GM12878 (cell line): ENCODE data around the gene TPT1. TPM values are rescaled to one million over a fixed set of nuclear protein-coding genes. Genes with fewer than 3 reads are reported as not detected.

Source experiments
- ATAC-seq: fragments of 200-7000 bp; cut with Tn5 transposase; 3 replicates; pipeline ENCODE4 v1.9.1; 2020; ENCODE audit warnings: mild to moderate bottlenecking, moderate library complexity
- BruUV-seq: library from RNA; stranded (reverse); fragments of 400-500 nt; replicated peaks from 2 replicates; lab custom pipeline; 2021; lab: Mats Ljungman, UMichigan
- CTCF ChIA-PET: fragments of 300-600 bp; sonication (Branson Sonifier 250); formaldehyde crosslinking; extraction: SDS; loops from one replicate; lab custom pipeline; 2021; ENCODE audit warnings: inconsistent platforms; lab: Yijun Ruan, JAX
- POLR2A ChIA-PET: fragments of 350-600 bp; formaldehyde crosslinking; extraction: SDS; loops from one replicate; lab custom pipeline; 2021; ENCODE audit warnings: inconsistent platforms; lab: Charles Lee
- RAD21 ChIA-PET: fragments of 300-600 bp; sonication (Branson Sonifier 250); formaldehyde crosslinking; loops from one replicate; lab custom pipeline; 2023; ENCODE audit warnings: antibody characterized with exemption; ENCODE audit not compliant: unreplicated experiment; lab: Charles Lee
- SMC1A ChIA-PET: fragments of 300-600 bp; sonication (Branson Sonifier 250); formaldehyde crosslinking; loops from one replicate; lab custom pipeline; 2023; ENCODE audit not compliant: unreplicated experiment, uncharacterized antibody; lab: Charles Lee
- DNase-seq: peaks from one replicate; pipeline ENCODE4 v3.0.0-alpha.2; 2011; ENCODE audit warnings: low read depth, low spot score
- FAIRE-seq: peaks from 3 replicates; lab custom pipeline; 2011; peaks lifted over from hg19 to GRCh38; lab: Jason Lieb, UNC
- H2AFZ ChIP-seq: 2 replicates; pipeline ENCODE4 v1.6.0; 2011; ENCODE audit warnings: low read depth, low read length, control low read depth; ENCODE audit not compliant: control insufficient read depth
- H3K27ac ChIP-seq: 2 replicates; pipeline ENCODE4 v1.5.1; 2011; ENCODE audit warnings: control low read depth; ENCODE audit not compliant: control insufficient read depth, insufficient read depth
- H3K27me3 ChIP-seq, 2 experiments: replicated peaks in 1 of 2; 2 replicates each; pipeline versions ENCODE4 v1.6.0 to v1.6.1; 2011; ENCODE audit warnings: low read length in 1 of 2; ENCODE audit not compliant: control insufficient read depth in 2 of 2, insufficient read depth in 2 of 2
- H3K36me3 ChIP-seq, 2 experiments: 2 replicates each; pipeline ENCODE4 v1.5.1; 2011; ENCODE audit warnings: low read length in 1 of 2; ENCODE audit not compliant: control insufficient read depth in 2 of 2, insufficient read depth in 2 of 2
- H3K4me1 ChIP-seq: 2 replicates; pipeline ENCODE4 v1.6.1; 2011; ENCODE audit warnings: mild to moderate bottlenecking, low read length, moderate library complexity, mixed read lengths; ENCODE audit not compliant: control insufficient read depth, insufficient read depth
- H3K4me2 ChIP-seq: 2 replicates; pipeline ENCODE4 v1.6.0; 2011; ENCODE audit warnings: control low read depth; ENCODE audit not compliant: control insufficient read depth, insufficient read depth
- H3K4me3 ChIP-seq: fragments of 200-600 bp; sonication (generic); 2 replicates; pipeline ENCODE4 v1.5.1; 2016
- H3K79me2 ChIP-seq: 2 replicates; pipeline ENCODE4 v1.6.0; 2011; ENCODE audit warnings: low read length; ENCODE audit not compliant: control insufficient read depth, insufficient read depth
- H3K9ac ChIP-seq: 2 replicates; pipeline ENCODE4 v1.8.0; 2011; ENCODE audit warnings: low read length, control low read depth, mixed read lengths; ENCODE audit not compliant: control insufficient read depth, insufficient read depth
- H3K9me3 ChIP-seq: replicated peaks from 3 replicates; pipeline ENCODE4 v1.5.1; 2011; ENCODE audit warnings: mild to moderate bottlenecking, low read length; ENCODE audit not compliant: control insufficient read depth, insufficient read depth
- H4K20me1 ChIP-seq: 2 replicates; pipeline ENCODE4 v1.6.0; 2011; ENCODE audit not compliant: control insufficient read depth, insufficient read depth
- EED ChIP-seq: sonication (generic); IDR thresholded peaks from 2 replicates; pipeline ENCODE4 v1.6.1; 2016; ENCODE audit warnings: antibody characterized with exemption, low read depth
- FOXK2 ChIP-seq: fragments of 450-650 bp; IDR thresholded peaks from 2 replicates; pipeline ENCODE4 v1.6.1; 2017; ENCODE audit warnings: mild to moderate bottlenecking, moderate library complexity
- HCFC1 ChIP-seq: fragments of 150-350 bp; IDR thresholded peaks from 2 replicates; pipeline ENCODE4 v1.6.1; 2014; ENCODE audit warnings: low read length
- HDAC2 ChIP-seq: fragments of 200-600 bp; sonication (generic); IDR thresholded peaks from 2 replicates; pipeline ENCODE4 v1.6.1; 2017
- KLF5 ChIP-seq: fragments of 450-650 bp; IDR thresholded peaks from 2 replicates; pipeline ENCODE4 v1.6.1; 2014; ENCODE audit warnings: mild to moderate bottlenecking; ENCODE audit not compliant: partially characterized antibody
- NBN ChIP-seq: fragments of 450-650 bp; IDR thresholded peaks from 2 replicates; pipeline ENCODE4 v1.6.1; 2016
- POU2F2 ChIP-seq: IDR thresholded peaks from 3 replicates; pipeline ENCODE4 v1.6.1; 2011; ENCODE audit warnings: low read depth, mild to moderate bottlenecking, low read length, borderline replicate concordance
- RCOR1 ChIP-seq: conservative IDR thresholded peaks from 2 replicates; pipeline ENCODE4 v1.6.1; 2012; ENCODE audit warnings: low read depth, low read length, improper control_type of control experiment
- RELA ChIP-seq: fragments of 450-650 bp; IDR thresholded peaks from 2 replicates; pipeline ENCODE4 v1.8.0; 2014; ENCODE audit warnings: borderline replicate concordance; ENCODE audit not compliant: partially characterized antibody
- STAT3 ChIP-seq: IDR thresholded peaks from 2 replicates; pipeline ENCODE4 v1.6.1; 2011; ENCODE audit warnings: low read depth, low read length, improper control_type of control experiment
- TBL1XR1 ChIP-seq: IDR thresholded peaks from 2 replicates; pipeline ENCODE4 v1.6.1; 2012; ENCODE audit warnings: low read depth, low read length, improper control_type of control experiment
- TCF3 ChIP-seq: IDR thresholded peaks from 2 replicates; pipeline ENCODE4 v1.6.1; 2012; ENCODE audit warnings: low read depth, mild to moderate bottlenecking, low read length, borderline replicate concordance; ENCODE audit not compliant: insufficient read depth
- TCF7 ChIP-seq: IDR thresholded peaks from 2 replicates; pipeline ENCODE4 v1.6.1; 2014; ENCODE audit warnings: antibody characterized with exemption, borderline replicate concordance
- ZNF384 ChIP-seq: IDR thresholded peaks from 2 replicates; pipeline ENCODE4 v1.6.1; 2012; ENCODE audit warnings: low read depth, mild to moderate bottlenecking, low read length, improper control_type of control experiment, borderline replicate concordance
- WGBS: methylation state at CpG from one replicate; pipeline ENCODE4 v1.1.6; 2016; ENCODE audit warnings: low lambda C conversion rate; ENCODE audit not compliant: insufficient replicate concordance, insufficient coverage; ENCODE audit errors: missing lambda C conversion rate; 5-methylcytosine and 5-hydroxymethylcytosine counted together
- in situ Hi-C: fragments of 300-500 bp; cut with MboI; formaldehyde crosslinking; loops from 9 replicates; pipeline ENCODE4 v1.14.3; 2018; ENCODE audit warnings: mixed read lengths
- intact Hi-C: fragments of 100-400 bp; cut with micrococcal nuclease; formaldehyde crosslinking; loops from one replicate; pipeline ENCODE4 v1.14.2; 2022; ENCODE audit not compliant: unreplicated experiment
- polyA plus RNA-seq, 11 experiments: library from polyadenylated mRNA; depleted of rRNA in 4 of 11; unstranded in 6 of 11; stranded (reverse) in 5 of 11; fragments of >200 nt; fragmentation: Nextera tagmentation in 4 of 11; fragmentation: Illumina TruSeq in 1 of 11; extraction: Ambion mirVana in 4 of 11; extraction: Trizol in 1 of 11; gene quantifications; 1 replicate in 1 of 11; 2 replicates in 10 of 11; pipeline versions ENCODE4 v1.2.1 to v1.2.3, GENCODE V29; 2011 to 2016; ENCODE audit warnings: inconsistent platforms in 2 of 11, missing spikeins in 2 of 11, low read depth in 1 of 11
- total RNA-seq, 4 experiments: library from RNA; depleted of rRNA in 3 of 4; stranded (reverse); fragments of >200 nt in 3 of 4; fragmentation: Illumina TruSeq in 1 of 4; extraction: Trizol in 1 of 4; gene quantifications; 2 replicates each; pipeline versions ENCODE4 v1.2.1 to v1.2.3, GENCODE V29; 2013 to 2021
- TF ChIP-seq, protein P1 (sequence below): IDR thresholded peaks from 2 replicates; pipeline ENCODE4 v1.6.1; 2011; ENCODE audit warnings: low read depth, low read length, improper control_type of control experiment, borderline replicate concordance
- TF ChIP-seq, protein P2 (sequence below): IDR thresholded peaks from 2 replicates; pipeline ENCODE4 v1.6.1; 2012; ENCODE audit warnings: mild to moderate bottlenecking, low read depth, low read length
- TF ChIP-seq, protein P3 (sequence below): fragments of 450-650 bp; formaldehyde crosslinking; IDR thresholded peaks from 2 replicates; pipeline ENCODE4 v1.4.0; 2022; ENCODE audit warnings: mild to moderate bottlenecking, moderate library complexity
- TF ChIP-seq, protein P4 (sequence below): fragments of 450-650 bp; IDR thresholded peaks from 2 replicates; pipeline ENCODE4 v1.6.1; 2014; ENCODE audit warnings: mild to moderate bottlenecking

The TPT1 gene
- total and polyA plus RNA-seq, 10 of the 15 experiments (the other 5 are each of a cell fraction or from before 2014, with no cell fraction given): 1,038 to 5,925 (median 2,336) TPM

DNA sequence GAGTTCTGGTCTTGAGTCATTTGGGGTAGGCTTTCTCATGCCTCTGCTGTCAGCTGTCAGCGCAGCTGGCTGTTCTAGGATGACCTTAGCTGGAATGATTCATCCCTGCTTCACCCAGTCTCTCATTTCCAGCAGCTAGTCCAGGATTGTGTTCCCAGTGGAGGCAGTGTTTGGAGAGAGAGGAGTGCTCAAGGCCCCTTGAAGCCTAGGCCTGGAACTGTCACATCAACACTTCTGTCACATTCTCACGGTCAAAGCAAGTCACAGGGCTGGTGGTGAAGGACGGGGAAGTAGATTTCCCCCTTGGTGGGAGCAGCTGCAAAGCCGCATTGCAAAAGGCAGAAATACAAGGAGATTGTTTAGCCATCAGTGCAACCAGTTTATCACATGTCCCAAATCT, 15.2 kb downstream of the TPT1 start:
- DNase-seq (no peak), FAIRE-seq (no peak), ATAC-seq (no peak)
- WGBS: 92% methylated on average over 4 of the region's 4 CpGs
- RAD21 ChIA-PET: no interaction called here
- CTCF ChIA-PET: interaction anchor here (1.8 kb wide), 1 partner anchor 14 kb away, joined by 7 read pairs; no protein-coding TSS in a partner anchor
- no TSS peak for BruUV-seq
- no peaks in the 10 kb centered on the region for H3K9me3 ChIP-seq
- H3K4me2 ChIP-seq: no peak overlapping the region
- H3K79me2 ChIP-seq: no peaks in the 10 kb centered on the region
- POLR2A ChIA-PET: interaction anchor here (0.8 to 1.1 kb wide), 2 partner anchors 14 to 16 kb away, joined by 3 read pairs; partner anchors contain the start of gene TPT1
- H3K27me3 ChIP-seq: no peaks in the 10 kb centered on the region
- H3K4me1 ChIP-seq: 0 out of 2 replicates have a peak, but pooled peaks cover 5% of the 10 kb centered on the region
- H4K20me1 ChIP-seq: no peaks in the 10 kb centered on the region
- no peaks in the 10 kb centered on the region for H3K36me3 ChIP-seq
- no peak overlapping the region for H3K4me3 ChIP-seq
- no peak overlapping the region for H3K27ac ChIP-seq
- no peak overlapping the region for H3K9ac ChIP-seq
- intact Hi-C loops (no loop called here), in situ Hi-C loops (no loop called here)
- H2AFZ ChIP-seq: no peak overlapping the region
- SMC1A ChIA-PET: interaction anchor here (0.7 to 1.6 kb wide), 3 partner anchors 9 to 20 kb away, joined by 3 read pairs; no protein-coding TSS in a partner anchor
- no peak for TF ChIP-seq HCFC1
- TF ChIP-seq HDAC2: no peak
- TF ChIP-seq EED: no peak
- TF ChIP-seq, protein P1, sequence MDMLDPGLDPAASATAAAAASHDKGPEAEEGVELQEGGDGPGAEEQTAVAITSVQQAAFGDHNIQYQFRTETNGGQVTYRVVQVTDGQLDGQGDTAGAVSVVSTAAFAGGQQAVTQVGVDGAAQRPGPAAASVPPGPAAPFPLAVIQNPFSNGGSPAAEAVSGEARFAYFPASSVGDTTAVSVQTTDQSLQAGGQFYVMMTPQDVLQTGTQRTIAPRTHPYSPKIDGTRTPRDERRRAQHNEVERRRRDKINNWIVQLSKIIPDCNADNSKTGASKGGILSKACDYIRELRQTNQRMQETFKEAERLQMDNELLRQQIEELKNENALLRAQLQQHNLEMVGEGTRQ: no peak
- TF ChIP-seq FOXK2: no peak
- TF ChIP-seq TCF7: no peak
- TF ChIP-seq, protein P2, sequence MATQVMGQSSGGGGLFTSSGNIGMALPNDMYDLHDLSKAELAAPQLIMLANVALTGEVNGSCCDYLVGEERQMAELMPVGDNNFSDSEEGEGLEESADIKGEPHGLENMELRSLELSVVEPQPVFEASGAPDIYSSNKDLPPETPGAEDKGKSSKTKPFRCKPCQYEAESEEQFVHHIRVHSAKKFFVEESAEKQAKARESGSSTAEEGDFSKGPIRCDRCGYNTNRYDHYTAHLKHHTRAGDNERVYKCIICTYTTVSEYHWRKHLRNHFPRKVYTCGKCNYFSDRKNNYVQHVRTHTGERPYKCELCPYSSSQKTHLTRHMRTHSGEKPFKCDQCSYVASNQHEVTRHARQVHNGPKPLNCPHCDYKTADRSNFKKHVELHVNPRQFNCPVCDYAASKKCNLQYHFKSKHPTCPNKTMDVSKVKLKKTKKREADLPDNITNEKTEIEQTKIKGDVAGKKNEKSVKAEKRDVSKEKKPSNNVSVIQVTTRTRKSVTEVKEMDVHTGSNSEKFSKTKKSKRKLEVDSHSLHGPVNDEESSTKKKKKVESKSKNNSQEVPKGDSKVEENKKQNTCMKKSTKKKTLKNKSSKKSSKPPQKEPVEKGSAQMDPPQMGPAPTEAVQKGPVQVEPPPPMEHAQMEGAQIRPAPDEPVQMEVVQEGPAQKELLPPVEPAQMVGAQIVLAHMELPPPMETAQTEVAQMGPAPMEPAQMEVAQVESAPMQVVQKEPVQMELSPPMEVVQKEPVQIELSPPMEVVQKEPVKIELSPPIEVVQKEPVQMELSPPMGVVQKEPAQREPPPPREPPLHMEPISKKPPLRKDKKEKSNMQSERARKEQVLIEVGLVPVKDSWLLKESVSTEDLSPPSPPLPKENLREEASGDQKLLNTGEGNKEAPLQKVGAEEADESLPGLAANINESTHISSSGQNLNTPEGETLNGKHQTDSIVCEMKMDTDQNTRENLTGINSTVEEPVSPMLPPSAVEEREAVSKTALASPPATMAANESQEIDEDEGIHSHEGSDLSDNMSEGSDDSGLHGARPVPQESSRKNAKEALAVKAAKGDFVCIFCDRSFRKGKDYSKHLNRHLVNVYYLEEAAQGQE: no peak
- TF ChIP-seq POU2F2: no peak
- TF ChIP-seq NBN: no peak
- TF ChIP-seq ZNF384: no peak
- TF ChIP-seq TCF3: no peak
- no peak for TF ChIP-seq STAT3
- no peak for TF ChIP-seq KLF5
- TF ChIP-seq, protein P3, sequence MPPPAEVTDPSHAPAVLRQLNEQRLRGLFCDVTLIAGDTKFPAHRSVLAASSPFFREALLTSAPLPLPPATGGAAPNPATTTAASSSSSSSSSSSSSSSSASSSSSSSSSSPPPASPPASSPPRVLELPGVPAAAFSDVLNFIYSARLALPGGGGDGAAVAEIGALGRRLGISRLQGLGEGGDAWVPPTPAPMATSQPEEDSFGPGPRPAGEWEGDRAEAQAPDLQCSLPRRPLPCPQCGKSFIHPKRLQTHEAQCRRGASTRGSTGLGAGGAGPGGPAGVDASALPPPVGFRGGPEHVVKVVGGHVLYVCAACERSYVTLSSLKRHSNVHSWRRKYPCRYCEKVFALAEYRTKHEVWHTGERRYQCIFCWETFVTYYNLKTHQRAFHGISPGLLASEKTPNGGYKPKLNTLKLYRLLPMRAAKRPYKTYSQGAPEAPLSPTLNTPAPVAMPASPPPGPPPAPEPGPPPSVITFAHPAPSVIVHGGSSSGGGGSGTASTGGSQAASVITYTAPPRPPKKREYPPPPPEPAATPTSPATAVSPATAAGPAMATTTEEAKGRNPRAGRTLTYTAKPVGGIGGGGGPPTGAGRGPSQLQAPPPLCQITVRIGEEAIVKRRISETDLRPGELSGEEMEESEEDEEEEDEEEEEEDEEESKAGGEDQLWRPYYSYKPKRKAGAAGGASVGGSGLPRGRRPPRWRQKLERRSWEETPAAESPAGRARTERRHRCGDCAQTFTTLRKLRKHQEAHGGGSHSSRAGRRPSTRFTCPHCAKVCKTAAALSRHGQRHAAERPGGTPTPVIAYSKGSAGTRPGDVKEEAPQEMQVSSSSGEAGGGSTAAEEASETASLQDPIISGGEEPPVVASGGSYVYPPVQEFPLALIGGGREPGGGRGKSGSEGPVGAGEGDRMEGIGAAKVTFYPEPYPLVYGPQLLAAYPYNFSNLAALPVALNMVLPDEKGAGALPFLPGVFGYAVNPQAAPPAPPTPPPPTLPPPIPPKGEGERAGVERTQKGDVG (CRISPR knock-in tag): no peak
- TF ChIP-seq TBL1XR1: no peak
- TF ChIP-seq, protein P4, sequence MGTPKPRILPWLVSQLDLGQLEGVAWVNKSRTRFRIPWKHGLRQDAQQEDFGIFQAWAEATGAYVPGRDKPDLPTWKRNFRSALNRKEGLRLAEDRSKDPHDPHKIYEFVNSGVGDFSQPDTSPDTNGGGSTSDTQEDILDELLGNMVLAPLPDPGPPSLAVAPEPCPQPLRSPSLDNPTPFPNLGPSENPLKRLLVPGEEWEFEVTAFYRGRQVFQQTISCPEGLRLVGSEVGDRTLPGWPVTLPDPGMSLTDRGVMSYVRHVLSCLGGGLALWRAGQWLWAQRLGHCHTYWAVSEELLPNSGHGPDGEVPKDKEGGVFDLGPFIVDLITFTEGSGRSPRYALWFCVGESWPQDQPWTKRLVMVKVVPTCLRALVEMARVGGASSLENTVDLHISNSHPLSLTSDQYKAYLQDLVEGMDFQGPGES: no peak
- no peak for TF ChIP-seq RCOR1
- no peak for TF ChIP-seq RELA
